ENCODE results near the gene SIRPB2. TPM values are rescaled to one million over a fixed set of nuclear protein-coding genes. Genes with fewer than 3 reads are reported as not detected.

SIRPB2 gene
- polyA plus RNA-seq, 1 donor (not counting 4 experiments of a cell fraction or from before 2014, with no cell fraction given): 1.6 TPM

DNA sequence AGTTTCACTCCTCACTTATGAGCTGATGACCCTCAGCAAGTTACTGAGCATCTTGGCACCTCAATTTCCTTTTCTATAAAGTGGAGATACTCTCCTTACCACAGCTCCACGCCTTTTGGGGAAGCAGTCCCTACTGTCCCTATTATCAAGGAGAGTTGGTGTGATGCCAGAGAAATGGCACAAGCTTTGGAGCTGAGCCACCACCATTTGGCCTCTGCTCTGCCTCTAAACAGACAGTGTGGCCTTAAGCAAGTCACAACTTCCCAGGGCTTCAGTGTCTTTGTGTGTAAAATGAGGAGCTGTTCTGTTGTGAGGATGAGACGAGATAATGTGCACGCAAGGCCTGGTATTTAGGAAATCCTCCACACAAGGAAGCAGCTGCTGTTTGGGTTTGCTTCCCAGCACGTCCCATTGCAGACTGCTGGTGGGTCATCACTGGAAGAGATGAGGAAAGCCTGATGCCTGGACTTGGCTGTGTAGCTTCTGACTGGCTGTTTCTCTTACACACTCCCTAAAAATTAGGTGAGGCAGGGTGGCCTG lies 43.1 kb downstream of the SIRPB2 start:
- Histone ChIP-seq H3K9me1 (ENCODE audit: control insufficient read depth, extremely low read depth, insufficient read depth, low read length) (no peaks in the 10 kb centered on the region), H3K4me3 (ENCODE audit: control insufficient read depth in 2 of 3, extremely low read depth in 1 of 3, insufficient read depth in 2 of 3, low read depth in 1 of 3, low read length in 3 of 3) (no peak overlapping the region), H3K9me3 (ENCODE audit: control insufficient read depth, low read depth, low read length) (peaks cover 10% of the 10 kb centered on the region), H4K20me1 (ENCODE audit: control insufficient read depth, extremely low read depth, insufficient read depth, low read length) (no peaks in the 10 kb centered on the region), H3K9ac (ENCODE audit: control insufficient read depth, extremely low read depth, insufficient read depth, low read length) (no peak overlapping the region), H3K4me2 (ENCODE audit: control insufficient read depth, extremely low read depth, insufficient read depth, low read depth, low read length) (no peak overlapping the region), H3K27me3 (ENCODE audit: control insufficient read depth, extremely low read depth, insufficient read depth, low read length) (no peaks in the 10 kb centered on the region), H3K79me2 (ENCODE audit: control insufficient read depth, insufficient read depth, low read length) (no peaks in the 10 kb centered on the region), H3K27ac (ENCODE audit: control insufficient read depth, insufficient read depth, low read length) (no peak overlapping the region), H3K36me3 (ENCODE audit: control insufficient read depth in 2 of 2, extremely low read depth in 1 of 2, insufficient read depth in 2 of 2, low read length in 2 of 2) (peaks cover 64 to 65% of the 10 kb centered on the region in 2 experiments), H3K4me1 (ENCODE audit: control insufficient read depth, extremely low read depth, insufficient read depth, low read length) (no peaks in the 10 kb centered on the region), H2AFZ (ENCODE audit: control insufficient read depth, low read length) (no peak overlapping the region)
- no peak for TF ChIP-seq CTCF (optimal IDR thresholded peaks at IDR 0.05 in 1 of 3, IDR thresholded peaks at IDR 0.05 in 1 of 3, conservative IDR thresholded peaks at IDR 0.05 in 1 of 3; ENCODE audit: extremely low read depth in 1 of 3, insufficient read depth in 2 of 3, low read length in 3 of 3)
- no peak for TF ChIP-seq EZH2 (IDR thresholded peaks at IDR 0.05; ENCODE audit: low read length)
- DNase-seq (ENCODE audit: low read depth, low spot score) (no peak), FAIRE-seq (no peak)
- dilution Hi-C loops (cut with MboI; ENCODE audit: extremely low pct_ligation_motif_present, low sequenced_read_pairs): no loop called here

DNA sequence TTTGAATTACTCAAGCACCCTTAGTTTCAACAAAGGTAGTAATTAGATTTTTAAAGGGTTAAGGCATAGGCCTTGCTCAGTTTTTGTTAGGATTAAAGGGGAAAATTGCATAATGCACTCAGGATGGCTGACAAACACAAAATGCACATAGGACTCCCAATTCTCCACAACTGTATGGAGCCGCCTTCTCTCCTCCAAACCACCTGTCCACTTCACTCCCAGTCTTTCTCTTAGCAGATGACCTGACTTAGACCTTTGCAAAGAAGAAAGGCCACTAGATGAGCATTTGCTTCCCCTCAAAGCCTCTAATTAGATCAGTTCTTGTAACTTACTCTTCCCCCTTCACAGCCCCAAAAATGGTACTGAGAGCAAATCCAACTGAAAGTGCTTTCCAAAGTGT lies 44.7 kb downstream of the SIRPB2 start:
- FAIRE-seq (no peak), DNase-seq (ENCODE audit: low read depth, low spot score) (no peak)
- Histone ChIP-seq H3K36me3 (ENCODE audit: control insufficient read depth in 2 of 2, extremely low read depth in 1 of 2, insufficient read depth in 2 of 2, low read length in 2 of 2) (peaks cover 57 to 64% of the 10 kb centered on the region in 2 experiments), H3K9me1 (ENCODE audit: control insufficient read depth, extremely low read depth, insufficient read depth, low read length) (no peaks in the 10 kb centered on the region), H3K9ac (ENCODE audit: control insufficient read depth, extremely low read depth, insufficient read depth, low read length) (no peak overlapping the region), H3K79me2 (ENCODE audit: control insufficient read depth, insufficient read depth, low read length) (no peaks in the 10 kb centered on the region), H3K27ac (ENCODE audit: control insufficient read depth, insufficient read depth, low read length) (no peak overlapping the region), H4K20me1 (ENCODE audit: control insufficient read depth, extremely low read depth, insufficient read depth, low read length) (no peaks in the 10 kb centered on the region), H2AFZ (ENCODE audit: control insufficient read depth, low read length) (no peak overlapping the region), H3K4me3 (ENCODE audit: control insufficient read depth in 2 of 3, extremely low read depth in 1 of 3, insufficient read depth in 2 of 3, low read depth in 1 of 3, low read length in 3 of 3) (no peak overlapping the region), H3K27me3 (ENCODE audit: control insufficient read depth, extremely low read depth, insufficient read depth, low read length) (no peaks in the 10 kb centered on the region), H3K4me2 (ENCODE audit: control insufficient read depth, extremely low read depth, insufficient read depth, low read depth, low read length) (no peak overlapping the region), H3K9me3 (ENCODE audit: control insufficient read depth, low read depth, low read length) (peaks cover 6% of the 10 kb centered on the region), H3K4me1 (ENCODE audit: control insufficient read depth, extremely low read depth, insufficient read depth, low read length) (no peaks in the 10 kb centered on the region)
- dilution Hi-C loops (cut with MboI; ENCODE audit: extremely low pct_ligation_motif_present, low sequenced_read_pairs): no loop called here
- no peak for TF ChIP-seq EZH2 (IDR thresholded peaks at IDR 0.05; ENCODE audit: low read length)

DNA sequence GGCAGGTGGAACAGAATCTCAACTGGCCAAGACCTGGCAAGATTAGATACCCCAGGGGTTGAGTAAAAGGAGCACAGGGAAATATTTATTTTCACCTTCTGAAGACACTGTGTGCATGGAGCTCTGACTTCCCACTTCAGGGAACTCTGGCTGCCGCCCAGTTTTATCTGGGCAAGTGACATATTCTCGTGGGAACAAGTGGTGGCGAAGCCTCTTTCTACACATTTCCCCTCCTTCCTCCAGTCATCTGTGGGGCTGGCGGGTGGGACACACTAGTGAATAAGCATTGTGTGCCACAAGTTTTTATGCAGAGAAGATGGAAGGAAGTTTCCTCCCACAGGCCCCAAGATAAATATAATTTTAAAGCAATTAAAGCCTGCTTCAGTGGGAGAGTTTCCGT lies 48.1 kb downstream of the SIRPB2 start:
- no peak for DNase-seq (ENCODE audit: low read depth, low spot score)
- Histone ChIP-seq H3K9ac (ENCODE audit: control insufficient read depth, extremely low read depth, insufficient read depth, low read length) (no peak overlapping the region), H3K27ac (ENCODE audit: control insufficient read depth, insufficient read depth, low read length) (no peak overlapping the region), H4K20me1 (ENCODE audit: control insufficient read depth, extremely low read depth, insufficient read depth, low read length) (no peaks in the 10 kb centered on the region), H3K4me2 (ENCODE audit: control insufficient read depth, extremely low read depth, insufficient read depth, low read depth, low read length) (no peak overlapping the region), H3K9me1 (ENCODE audit: control insufficient read depth, extremely low read depth, insufficient read depth, low read length) (no peaks in the 10 kb centered on the region), H3K79me2 (ENCODE audit: control insufficient read depth, insufficient read depth, low read length) (no peaks in the 10 kb centered on the region), H3K4me1 (ENCODE audit: control insufficient read depth, extremely low read depth, insufficient read depth, low read length) (no peaks in the 10 kb centered on the region), H3K36me3 (ENCODE audit: control insufficient read depth in 2 of 2, extremely low read depth in 1 of 2, insufficient read depth in 2 of 2, low read length in 2 of 2) (peaks cover 40 to 43% of the 10 kb centered on the region in 2 experiments), H3K9me3 (ENCODE audit: control insufficient read depth, low read depth, low read length) (no peaks in the 10 kb centered on the region), H3K27me3 (ENCODE audit: control insufficient read depth, extremely low read depth, insufficient read depth, low read length) (no peaks in the 10 kb centered on the region), H3K4me3 (ENCODE audit: control insufficient read depth in 2 of 3, extremely low read depth in 1 of 3, insufficient read depth in 2 of 3, low read depth in 1 of 3, low read length in 3 of 3) (no peak overlapping the region), H2AFZ (ENCODE audit: control insufficient read depth, low read length) (no peak overlapping the region)
- dilution Hi-C loops (cut with MboI; ENCODE audit: extremely low pct_ligation_motif_present, low sequenced_read_pairs): no loop called here
- no peak for TF ChIP-seq CTCF (optimal IDR thresholded peaks at IDR 0.05 in 1 of 3, IDR thresholded peaks at IDR 0.05 in 1 of 3, conservative IDR thresholded peaks at IDR 0.05 in 1 of 3; ENCODE audit: extremely low read depth in 1 of 3, insufficient read depth in 2 of 3, low read length in 3 of 3)
- no peak for TF ChIP-seq EZH2 (IDR thresholded peaks at IDR 0.05; ENCODE audit: low read length)
- FAIRE-seq: no peak

All from keratinocyte (primary cell).